OCI-LY3 (cell line): Measurements from ENCODE around the gene STRN3.

ENCODE experiments used
- H2AFZ ChIP-seq: fragments of 200-600, 300-600 bp; shearing (Covaris generic); 2 replicates; pipeline ENCODE4 v1.6.0; 2014; ENCODE audit warnings: antibody characterized with exemption, low read depth, low read length
- H3K27ac ChIP-seq: fragments of 200-600, 300-600 bp; sonication (generic); 2 replicates; pipeline ENCODE4 v1.5.1; 2014; ENCODE audit warnings: mild to moderate bottlenecking, low read length, moderate library complexity, mixed read lengths
- H3K27me3 ChIP-seq: fragments of 200-600, 300-600 bp; sonication (generic); 2 replicates; pipeline ENCODE4 v1.6.1; 2014; ENCODE audit warnings: low read depth, low read length, mixed read lengths
- H3K36me3 ChIP-seq: fragments of 200-600, 300-600 bp; sonication (generic); replicated peaks from 2 replicates; pipeline ENCODE3; 2014; ENCODE audit warnings: low read depth, low read length, mixed read lengths
- H3K4me1 ChIP-seq: fragments of 300-600, 200-600 bp; sonication (generic); 2 replicates; pipeline ENCODE4 v1.6.1; 2014; ENCODE audit warnings: low read length, mixed read lengths
- H3K4me2 ChIP-seq: fragments of 200-600, 300-600 bp; sonication (generic); 2 replicates; pipeline ENCODE4 v1.6.1; 2014; ENCODE audit warnings: low read length, mixed read lengths
- H3K4me3 ChIP-seq: fragments of 300-600, 200-600 bp; sonication (generic); 2 replicates; pipeline ENCODE4 v1.5.1; 2014; ENCODE audit warnings: antibody characterized with exemption, mild to moderate bottlenecking, low read length, moderate library complexity
- H3K79me2 ChIP-seq: fragments of 300-600, 200-600 bp; shearing (Covaris generic); 2 replicates; pipeline ENCODE4 v1.6.1; 2014; ENCODE audit warnings: mild to moderate bottlenecking, low read length, mixed read lengths
- H3K9ac ChIP-seq: fragments of 300-600, 200-600 bp; shearing (Covaris generic); 2 replicates; pipeline ENCODE4 v1.6.0; 2014; ENCODE audit warnings: mild to moderate bottlenecking, low read length, moderate library complexity
- H3K9me3 ChIP-seq: fragments of 200-600, 300-600 bp; shearing (Covaris generic); 2 replicates; pipeline ENCODE4 v1.6.1; 2014; ENCODE audit warnings: low read length, mixed read lengths; ENCODE audit not compliant: insufficient read depth
- H4K20me1 ChIP-seq: fragments of 200-600, 300-600 bp; sonication (generic); 2 replicates; pipeline ENCODE4 v1.6.1; 2016; ENCODE audit warnings: low read length, mixed read lengths; ENCODE audit not compliant: insufficient read depth
- EZH2phosphoT487 ChIP-seq: fragments of 200-600 bp; shearing (Covaris generic); IDR thresholded peaks from 2 replicates; pipeline ENCODE4 v1.6.1; 2018; ENCODE audit warnings: antibody characterized with exemption, mixed run types, low read depth
- TF ChIP-seq, protein P1 (sequence below): fragments of 200-600, 300-600 bp; sonication (generic); IDR thresholded peaks from 2 replicates; pipeline ENCODE4 v1.5.1; 2014; ENCODE audit warnings: antibody characterized with exemption, low read length, low read depth

STRN3 gene

DNA sequence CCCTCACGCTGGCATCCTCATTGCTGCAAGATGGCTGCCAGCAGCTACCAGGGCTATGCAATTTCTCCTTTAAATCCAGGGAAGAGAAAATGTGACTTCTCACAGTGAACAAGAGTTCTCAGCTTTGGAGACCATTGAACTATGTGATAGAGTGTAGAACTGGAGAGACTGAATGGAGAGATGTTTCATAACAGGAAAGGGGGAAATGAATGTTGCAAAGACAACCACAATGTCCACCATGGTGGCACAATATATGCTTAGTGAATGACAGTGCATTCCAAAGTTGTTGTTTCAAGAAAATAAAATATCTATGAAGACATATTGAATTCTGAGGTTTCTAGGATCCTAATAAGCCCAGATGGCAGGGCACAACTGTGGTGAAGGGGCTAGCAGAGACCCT is 165.0 kb downstream of the STRN3 start:
- no peak overlapping the region for H3K4me2 ChIP-seq
- no peak for TF ChIP-seq EZH2phosphoT487
- H3K36me3 ChIP-seq: no peaks in the 10 kb centered on the region
- H3K4me1 ChIP-seq: no peaks in the 10 kb centered on the region
- no peaks in the 10 kb centered on the region for H3K79me2 ChIP-seq
- no peaks in the 10 kb centered on the region for H3K9me3 ChIP-seq
- H3K27me3 ChIP-seq: no peaks in the 10 kb centered on the region
- H4K20me1 ChIP-seq: no peaks in the 10 kb centered on the region
- H3K4me3 ChIP-seq: no peak overlapping the region
- no peak overlapping the region for H3K9ac ChIP-seq
- no peak overlapping the region for H2AFZ ChIP-seq
- no peak overlapping the region for H3K27ac ChIP-seq

DNA sequence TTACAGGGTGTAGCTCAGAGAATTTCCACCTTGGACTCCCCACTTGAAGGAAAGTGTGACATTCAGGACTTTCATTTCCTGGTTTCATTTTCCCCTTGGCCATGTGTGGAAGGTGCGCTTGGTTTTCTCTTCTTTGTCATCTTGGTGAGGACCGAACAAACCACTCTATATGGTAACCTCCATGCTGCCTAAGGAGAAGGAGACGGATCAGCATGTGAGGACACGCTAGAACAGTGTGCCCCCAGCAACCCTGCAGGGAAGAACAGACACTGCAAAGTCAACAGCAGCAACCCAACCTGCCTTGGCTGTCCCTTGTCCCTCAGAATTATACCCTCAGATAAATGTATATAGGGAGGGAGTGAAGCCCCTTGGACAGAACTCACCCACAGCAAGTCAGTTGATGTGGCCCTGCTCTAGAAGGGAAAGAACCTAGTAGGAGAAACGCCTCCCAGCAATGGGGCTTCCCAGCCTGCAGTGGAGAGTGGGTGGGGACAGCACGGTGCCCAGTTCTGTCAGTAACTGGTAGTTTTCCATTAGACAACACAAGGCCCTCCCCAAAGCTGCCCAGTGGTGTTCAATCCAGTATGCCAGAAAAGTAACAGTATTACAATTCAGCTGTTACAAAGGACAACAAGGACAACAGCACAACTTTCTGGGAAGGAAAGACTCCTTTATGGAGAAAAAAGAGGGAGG is 170.7 kb downstream of the STRN3 start:
- H3K4me2 ChIP-seq: peak overlapping the region; percentile 68
- H3K79me2 ChIP-seq: no peaks in the 10 kb centered on the region
- peak overlapping the region; percentile 10; the same call in 1 of the 2 replicates for H3K27ac ChIP-seq
- no peaks in the 10 kb centered on the region for H3K27me3 ChIP-seq
- H2AFZ ChIP-seq: no peak overlapping the region
- H3K9ac ChIP-seq: no peak overlapping the region
- TF ChIP-seq, protein P1, sequence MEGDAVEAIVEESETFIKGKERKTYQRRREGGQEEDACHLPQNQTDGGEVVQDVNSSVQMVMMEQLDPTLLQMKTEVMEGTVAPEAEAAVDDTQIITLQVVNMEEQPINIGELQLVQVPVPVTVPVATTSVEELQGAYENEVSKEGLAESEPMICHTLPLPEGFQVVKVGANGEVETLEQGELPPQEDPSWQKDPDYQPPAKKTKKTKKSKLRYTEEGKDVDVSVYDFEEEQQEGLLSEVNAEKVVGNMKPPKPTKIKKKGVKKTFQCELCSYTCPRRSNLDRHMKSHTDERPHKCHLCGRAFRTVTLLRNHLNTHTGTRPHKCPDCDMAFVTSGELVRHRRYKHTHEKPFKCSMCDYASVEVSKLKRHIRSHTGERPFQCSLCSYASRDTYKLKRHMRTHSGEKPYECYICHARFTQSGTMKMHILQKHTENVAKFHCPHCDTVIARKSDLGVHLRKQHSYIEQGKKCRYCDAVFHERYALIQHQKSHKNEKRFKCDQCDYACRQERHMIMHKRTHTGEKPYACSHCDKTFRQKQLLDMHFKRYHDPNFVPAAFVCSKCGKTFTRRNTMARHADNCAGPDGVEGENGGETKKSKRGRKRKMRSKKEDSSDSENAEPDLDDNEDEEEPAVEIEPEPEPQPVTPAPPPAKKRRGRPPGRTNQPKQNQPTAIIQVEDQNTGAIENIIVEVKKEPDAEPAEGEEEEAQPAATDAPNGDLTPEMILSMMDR: no peak
- no peak for TF ChIP-seq EZH2phosphoT487
- peaks cover 42% of the 10 kb centered on the region for H3K4me1 ChIP-seq
- no peaks in the 10 kb centered on the region for H3K36me3 ChIP-seq
- no peaks in the 10 kb centered on the region for H3K9me3 ChIP-seq
- H3K4me3 ChIP-seq: no peak overlapping the region
- no peaks in the 10 kb centered on the region for H4K20me1 ChIP-seq

DNA sequence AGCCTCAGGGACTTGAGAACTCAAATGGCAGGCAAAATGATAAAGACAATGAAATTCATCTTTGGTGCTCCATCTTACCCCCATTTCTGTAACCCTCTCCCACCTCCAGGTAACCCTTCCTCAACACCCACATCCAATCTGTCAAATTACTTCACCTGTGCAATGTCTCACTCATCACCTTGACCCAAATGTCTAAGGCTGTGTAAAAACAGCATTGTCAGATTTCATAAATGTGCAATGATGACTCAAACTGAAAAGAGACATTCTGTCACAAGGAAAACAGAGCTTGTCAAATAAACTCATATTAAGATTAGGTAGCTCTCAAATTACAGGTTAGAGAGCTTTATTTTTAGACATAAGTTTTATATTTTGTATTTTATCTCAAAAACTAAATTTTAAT is 171.7 kb downstream of the STRN3 start:
- Histone ChIP-seq H3K4me2 (peak overlapping the region; percentile 68), H4K20me1 (no peaks in the 10 kb centered on the region), H2AFZ (no peak overlapping the region), H3K36me3 (no peaks in the 10 kb centered on the region), H3K4me3 (peak overlapping the region; percentile 29; the same call in 1 of the 2 replicates), H3K9ac (no peak overlapping the region), H3K27ac (peak overlapping the region; percentile 32), H3K9me3 (no peaks in the 10 kb centered on the region), H3K79me2 (no peaks in the 10 kb centered on the region), H3K27me3 (no peaks in the 10 kb centered on the region), H3K4me1 (peaks cover 51% of the 10 kb centered on the region)
- TF ChIP-seq EZH2phosphoT487: no peak
- TF ChIP-seq, protein P1: no peak

DNA sequence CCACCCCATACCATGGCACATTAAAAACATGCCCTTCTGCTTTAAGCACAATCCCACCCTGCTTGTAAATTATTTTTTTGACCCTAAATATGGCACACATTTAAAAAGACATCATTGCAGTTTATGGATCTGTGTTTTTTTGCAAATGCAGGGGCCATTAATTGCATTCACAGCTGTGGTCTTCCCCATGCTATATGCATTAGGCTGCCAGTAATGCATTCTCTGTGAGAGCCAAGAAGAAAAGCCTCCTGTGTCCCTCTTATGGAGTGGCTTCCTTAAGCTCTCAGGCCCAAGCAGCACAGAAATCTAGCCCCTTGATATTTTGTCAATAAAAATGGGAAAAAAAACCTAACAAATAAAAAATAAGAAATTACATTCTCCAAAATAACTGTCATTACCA is 172.2 kb downstream of the STRN3 start:
- no peaks in the 10 kb centered on the region for H3K36me3 ChIP-seq
- H3K9ac ChIP-seq: no peak overlapping the region
- H3K79me2 ChIP-seq: no peaks in the 10 kb centered on the region
- TF ChIP-seq EZH2phosphoT487: no peak
- TF ChIP-seq, protein P1: no peak
- H3K9me3 ChIP-seq: no peaks in the 10 kb centered on the region
- H3K27me3 ChIP-seq: no peaks in the 10 kb centered on the region
- H3K4me3 ChIP-seq: no peak overlapping the region
- H3K4me2 ChIP-seq: peak overlapping the region; percentile 68
- H2AFZ ChIP-seq: no peak overlapping the region
- H3K27ac ChIP-seq: peak overlapping the region; percentile 32
- no peaks in the 10 kb centered on the region for H4K20me1 ChIP-seq
- peaks cover 57% of the 10 kb centered on the region for H3K4me1 ChIP-seq
